Neutrophil (primary cell): Measurements from ENCODE around the gene MDC1.
"Not testable (repeated sequence)": the region's sequence is repeated elsewhere in the genome, so short reads cannot be mapped to it uniquely, and the experiment has no call there.

Source experiments
- H3K27ac ChIP-seq: fragments of 200-600 bp; sonication (generic); 2 replicates; pipeline ENCODE4 v1.5.1; 2016; ENCODE audit warnings: mild to moderate bottlenecking, moderate library complexity
- H3K27me3 ChIP-seq: fragments of 200-600 bp; sonication (generic); 2 replicates; pipeline ENCODE4 v1.6.0; 2016; ENCODE audit warnings: mild to moderate bottlenecking
- H3K36me3 ChIP-seq: fragments of 200-600 bp; sonication (generic); 2 replicates; pipeline ENCODE4 v1.5.1; 2017
- H3K4me1 ChIP-seq, 2 experiments: fragments of 200-600 bp in 1 of 2; sonication (generic) in 1 of 2; 1 replicate in 1 of 2; 2 replicates in 1 of 2; pipeline versions ENCODE4 v1.5.1 to v1.6.1; 2013 to 2016; ENCODE audit warnings: low read depth in 1 of 2, low read length in 1 of 2, mild to moderate bottlenecking in 1 of 2, moderate library complexity in 1 of 2; ENCODE audit not compliant: control insufficient read depth in 1 of 2, insufficient read depth in 1 of 2
- H3K4me3 ChIP-seq, 2 experiments: fragments of 200-600 bp in 1 of 2; sonication (generic) in 1 of 2; 1 replicate in 1 of 2; 2 replicates in 1 of 2; pipeline ENCODE4 v1.5.1; 2013 to 2016; ENCODE audit warnings: low read depth in 1 of 2, low read length in 1 of 2, mild to moderate bottlenecking in 1 of 2, moderate library complexity in 1 of 2
- H3K9me3 ChIP-seq: fragments of 200-600 bp; sonication (generic); 2 replicates; pipeline ENCODE4 v1.5.1; 2016
- TF ChIP-seq, protein P1 (sequence below): fragments of 200-600 bp; sonication (generic); IDR thresholded peaks from 2 replicates; pipeline ENCODE4 v1.5.1; 2016; ENCODE audit warnings: antibody characterized with exemption

MDC1 gene, protein sequence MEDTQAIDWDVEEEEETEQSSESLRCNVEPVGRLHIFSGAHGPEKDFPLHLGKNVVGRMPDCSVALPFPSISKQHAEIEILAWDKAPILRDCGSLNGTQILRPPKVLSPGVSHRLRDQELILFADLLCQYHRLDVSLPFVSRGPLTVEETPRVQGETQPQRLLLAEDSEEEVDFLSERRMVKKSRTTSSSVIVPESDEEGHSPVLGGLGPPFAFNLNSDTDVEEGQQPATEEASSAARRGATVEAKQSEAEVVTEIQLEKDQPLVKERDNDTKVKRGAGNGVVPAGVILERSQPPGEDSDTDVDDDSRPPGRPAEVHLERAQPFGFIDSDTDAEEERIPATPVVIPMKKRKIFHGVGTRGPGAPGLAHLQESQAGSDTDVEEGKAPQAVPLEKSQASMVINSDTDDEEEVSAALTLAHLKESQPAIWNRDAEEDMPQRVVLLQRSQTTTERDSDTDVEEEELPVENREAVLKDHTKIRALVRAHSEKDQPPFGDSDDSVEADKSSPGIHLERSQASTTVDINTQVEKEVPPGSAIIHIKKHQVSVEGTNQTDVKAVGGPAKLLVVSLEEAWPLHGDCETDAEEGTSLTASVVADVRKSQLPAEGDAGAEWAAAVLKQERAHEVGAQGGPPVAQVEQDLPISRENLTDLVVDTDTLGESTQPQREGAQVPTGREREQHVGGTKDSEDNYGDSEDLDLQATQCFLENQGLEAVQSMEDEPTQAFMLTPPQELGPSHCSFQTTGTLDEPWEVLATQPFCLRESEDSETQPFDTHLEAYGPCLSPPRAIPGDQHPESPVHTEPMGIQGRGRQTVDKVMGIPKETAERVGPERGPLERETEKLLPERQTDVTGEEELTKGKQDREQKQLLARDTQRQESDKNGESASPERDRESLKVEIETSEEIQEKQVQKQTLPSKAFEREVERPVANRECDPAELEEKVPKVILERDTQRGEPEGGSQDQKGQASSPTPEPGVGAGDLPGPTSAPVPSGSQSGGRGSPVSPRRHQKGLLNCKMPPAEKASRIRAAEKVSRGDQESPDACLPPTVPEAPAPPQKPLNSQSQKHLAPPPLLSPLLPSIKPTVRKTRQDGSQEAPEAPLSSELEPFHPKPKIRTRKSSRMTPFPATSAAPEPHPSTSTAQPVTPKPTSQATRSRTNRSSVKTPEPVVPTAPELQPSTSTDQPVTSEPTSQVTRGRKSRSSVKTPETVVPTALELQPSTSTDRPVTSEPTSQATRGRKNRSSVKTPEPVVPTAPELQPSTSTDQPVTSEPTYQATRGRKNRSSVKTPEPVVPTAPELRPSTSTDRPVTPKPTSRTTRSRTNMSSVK (N-terminal part only)

DNA sequence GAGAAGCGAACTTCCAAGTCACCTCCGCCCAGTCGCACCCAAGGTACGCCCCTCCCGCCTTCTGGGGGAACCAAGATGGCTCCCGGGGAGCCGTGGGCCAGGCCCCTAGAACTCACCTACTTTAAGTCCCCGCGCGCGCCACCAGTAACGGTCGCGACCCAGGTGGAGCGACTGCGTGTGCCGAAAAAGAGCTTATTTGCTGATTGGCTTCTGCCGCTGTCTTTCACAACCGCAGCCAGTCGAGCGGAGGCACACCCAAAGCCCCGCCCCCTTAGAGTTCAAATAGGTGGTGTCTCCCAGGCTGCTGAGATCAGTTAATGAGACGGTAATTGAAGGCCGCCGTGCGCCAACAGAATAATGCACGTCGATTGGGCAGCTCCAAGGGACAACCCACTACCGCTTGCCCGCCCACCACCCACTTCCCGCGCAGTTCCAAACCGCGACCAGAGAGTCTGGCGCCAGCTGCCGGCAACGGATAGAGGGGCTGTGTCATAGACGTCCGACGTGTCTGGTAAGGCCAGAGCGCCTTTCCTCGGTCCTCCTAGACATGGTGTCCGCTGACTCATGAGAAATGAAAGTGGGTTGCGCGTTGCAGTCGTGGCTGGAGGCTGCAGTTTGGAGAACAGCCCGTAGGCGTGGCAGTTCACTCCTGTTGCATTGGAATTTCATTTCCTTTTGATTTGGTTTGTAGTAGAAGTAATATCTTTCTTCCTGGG lies at the start of gene MDC1:
MDC1 (minus strand) TSS at position 153 of the 716 bp plus-strand sequence. CDS start 2,106 bp downstream, outside the sequence.
- Histone ChIP-seq H3K9me3 (no peaks in the 10 kb centered on the region), H3K4me1 (peaks cover 49% of the 10 kb centered on the region in 2 experiments), H3K36me3 (peaks cover under 1% of the 10 kb centered on the region), H3K4me3 (peak within 1 kb of the TSS; percentile 69 to 73), H3K27ac (peak within 1 kb of the TSS; percentile 97), H3K27me3 (no peaks in the 10 kb centered on the region)
- TF ChIP-seq, protein P1, sequence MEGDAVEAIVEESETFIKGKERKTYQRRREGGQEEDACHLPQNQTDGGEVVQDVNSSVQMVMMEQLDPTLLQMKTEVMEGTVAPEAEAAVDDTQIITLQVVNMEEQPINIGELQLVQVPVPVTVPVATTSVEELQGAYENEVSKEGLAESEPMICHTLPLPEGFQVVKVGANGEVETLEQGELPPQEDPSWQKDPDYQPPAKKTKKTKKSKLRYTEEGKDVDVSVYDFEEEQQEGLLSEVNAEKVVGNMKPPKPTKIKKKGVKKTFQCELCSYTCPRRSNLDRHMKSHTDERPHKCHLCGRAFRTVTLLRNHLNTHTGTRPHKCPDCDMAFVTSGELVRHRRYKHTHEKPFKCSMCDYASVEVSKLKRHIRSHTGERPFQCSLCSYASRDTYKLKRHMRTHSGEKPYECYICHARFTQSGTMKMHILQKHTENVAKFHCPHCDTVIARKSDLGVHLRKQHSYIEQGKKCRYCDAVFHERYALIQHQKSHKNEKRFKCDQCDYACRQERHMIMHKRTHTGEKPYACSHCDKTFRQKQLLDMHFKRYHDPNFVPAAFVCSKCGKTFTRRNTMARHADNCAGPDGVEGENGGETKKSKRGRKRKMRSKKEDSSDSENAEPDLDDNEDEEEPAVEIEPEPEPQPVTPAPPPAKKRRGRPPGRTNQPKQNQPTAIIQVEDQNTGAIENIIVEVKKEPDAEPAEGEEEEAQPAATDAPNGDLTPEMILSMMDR, result peak; percentile 98

DNA sequence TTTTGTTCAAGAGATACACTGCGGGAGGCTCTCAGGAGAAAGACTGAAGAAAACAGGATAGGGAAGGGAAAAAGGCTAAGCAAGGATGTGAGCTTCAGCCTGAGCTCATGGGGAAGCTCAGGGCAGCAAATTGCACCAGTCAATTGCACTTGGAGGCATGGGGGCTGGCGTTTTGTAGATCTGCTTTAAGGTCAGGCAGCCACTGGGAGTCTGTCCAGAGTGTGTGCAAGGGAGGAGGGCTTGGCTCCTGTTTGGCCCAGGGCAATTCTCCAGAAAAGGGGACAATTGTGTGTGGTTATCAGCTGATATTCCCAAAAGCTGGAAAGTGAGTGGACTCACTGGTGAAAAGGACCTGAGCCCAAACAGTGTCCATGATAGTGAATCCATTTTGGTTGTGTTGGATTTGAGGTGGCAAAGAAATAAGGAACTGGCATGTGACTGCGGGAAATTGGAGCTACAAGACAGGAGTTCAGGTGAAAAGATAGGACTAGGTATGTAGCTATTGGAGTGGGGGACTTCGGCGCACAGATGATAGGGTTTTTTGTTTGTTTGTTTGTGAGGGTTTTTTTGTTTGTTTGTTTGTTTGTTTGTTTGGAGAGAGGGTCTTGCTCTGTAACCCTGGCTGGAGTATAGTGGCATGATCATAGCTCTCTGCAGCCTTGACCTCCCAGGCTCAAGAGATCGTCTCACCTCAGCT lies 49.5 kb upstream of the MDC1 start:
- H3K27ac ChIP-seq, result no peak overlapping the region
- H3K4me3 ChIP-seq, result no peak overlapping the region
- peaks cover 15% of the 10 kb centered on the region for H3K27me3 ChIP-seq
- H3K36me3 ChIP-seq, result no peaks in the 10 kb centered on the region
- H3K9me3 ChIP-seq, result no peaks in the 10 kb centered on the region
- TF ChIP-seq, protein P1, result no peak
- H3K4me1 ChIP-seq, result peaks cover 46 to 49% of the 10 kb centered on the region in 2 experiments

DNA sequence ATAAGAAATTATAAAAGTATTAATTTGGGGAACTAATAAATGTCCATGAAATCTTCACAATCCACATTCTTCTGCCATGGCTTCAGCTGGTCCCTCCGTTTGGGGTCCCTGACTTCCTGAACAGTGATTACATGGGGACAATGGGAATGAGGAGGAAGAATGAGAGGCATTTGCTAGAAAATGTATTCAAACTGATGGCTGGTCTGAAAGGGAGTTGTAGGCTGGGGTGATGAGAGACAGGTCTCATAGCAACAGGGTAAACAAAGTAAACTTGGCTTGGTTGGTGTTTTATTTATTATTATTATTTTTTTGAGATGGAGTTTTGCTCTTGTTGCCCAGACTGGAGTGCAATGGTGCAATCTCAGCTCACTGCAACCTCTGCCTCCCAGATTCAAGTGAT lies 48.4 kb upstream of the MDC1 start:
- H3K36me3 ChIP-seq, H3K27ac ChIP-seq, H3K4me3 ChIP-seq, H3K9me3 ChIP-seq: not testable (repeated sequence)
- H3K4me1 ChIP-seq, result peaks cover 50 to 53% of the 10 kb centered on the region in 2 experiments
- H3K27me3 ChIP-seq, result peaks cover 15% of the 10 kb centered on the region

DNA sequence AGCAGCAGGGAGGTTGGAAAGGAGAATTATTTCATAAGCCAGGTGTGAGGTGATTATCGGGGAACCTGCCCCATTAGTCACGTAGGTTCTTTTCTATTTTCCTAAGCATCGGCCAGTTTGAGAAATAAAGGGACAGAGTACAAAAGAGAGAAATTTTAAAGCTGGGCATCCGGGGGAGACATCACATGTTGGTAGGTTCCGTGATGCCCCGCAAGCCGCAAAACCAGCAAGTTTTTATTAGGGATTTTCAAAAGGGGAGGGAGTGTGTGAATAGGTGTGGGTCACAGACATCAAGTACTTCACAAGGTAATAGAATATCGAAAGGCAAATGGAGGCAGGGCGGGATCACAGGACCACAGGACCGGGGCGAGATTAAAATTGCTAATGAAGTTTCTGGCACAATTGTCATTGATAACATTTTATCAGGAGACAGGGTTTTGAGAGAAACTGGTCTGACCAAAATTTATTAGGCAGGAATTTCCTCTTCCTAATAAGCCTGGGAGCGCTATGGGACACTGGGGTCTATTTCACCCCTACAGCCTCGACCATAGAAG lies 47.5 kb upstream of the MDC1 start:
- not testable (repeated sequence) for H3K36me3 ChIP-seq, H3K4me3 ChIP-seq, H3K9me3 ChIP-seq
- peak overlapping the region; percentile 46 for H3K27ac ChIP-seq
- peaks cover 15% of the 10 kb centered on the region for H3K27me3 ChIP-seq
- peaks cover 50 to 53% of the 10 kb centered on the region in 2 experiments for H3K4me1 ChIP-seq

DNA sequence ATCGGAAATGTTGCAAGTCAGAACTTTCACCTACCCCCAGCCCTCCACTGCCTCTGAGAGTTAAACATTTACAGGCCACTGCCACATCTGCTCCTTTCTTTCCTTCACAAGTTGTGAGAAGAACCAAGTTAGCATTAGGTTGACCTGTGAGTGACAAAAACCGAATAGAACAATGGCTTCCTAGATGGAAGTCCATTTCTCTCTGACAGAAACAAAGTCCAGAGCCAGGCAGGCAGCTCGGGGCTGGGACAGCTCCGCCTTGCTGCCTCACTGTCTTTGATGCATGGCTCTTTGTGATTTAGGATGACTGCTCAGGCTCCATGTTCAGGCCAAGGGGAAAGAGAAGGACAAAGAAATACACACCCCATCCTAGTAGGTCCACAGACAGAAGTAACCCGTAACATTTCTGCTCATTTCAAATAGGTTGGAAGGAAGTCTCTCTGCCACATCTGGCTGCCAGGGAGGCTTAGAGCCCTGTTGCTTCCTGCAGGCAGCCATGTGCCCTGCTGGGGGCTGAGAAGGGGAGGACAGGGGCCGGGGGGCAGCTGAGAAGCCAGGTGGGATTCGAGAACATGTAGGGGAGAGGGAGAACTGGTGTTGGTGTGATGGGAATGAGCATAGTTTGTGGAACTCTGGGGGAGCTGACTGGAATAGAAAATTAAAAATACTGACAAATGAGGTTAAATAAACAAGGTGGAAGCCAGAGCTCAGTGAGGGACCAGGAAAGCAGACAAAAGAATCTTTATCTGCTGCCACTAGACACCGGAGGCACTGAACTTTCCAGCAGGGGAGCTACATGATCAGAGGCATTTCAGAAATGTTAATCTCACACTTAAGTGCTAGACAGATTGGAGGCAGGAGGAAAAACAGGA lies 46.8 kb upstream of the MDC1 start:
- TF ChIP-seq, protein P1, result no peak
- H3K27ac ChIP-seq, result peak overlapping the region; percentile 46
- peaks cover 50 to 53% of the 10 kb centered on the region in 2 experiments for H3K4me1 ChIP-seq

More for the DNA sequence above, 46.8 kb upstream of the MDC1 start:
- Histone ChIP-seq H3K36me3 (no peaks in the 10 kb centered on the region), H3K27me3 (peaks cover 15% of the 10 kb centered on the region), H3K9me3 (no peaks in the 10 kb centered on the region), H3K4me3 (no peak overlapping the region)
